Liver (tissue), 9 donors: Measurements from ENCODE around the gene NPAS2. TPM values are rescaled to one million over a fixed set of nuclear protein-coding genes. Genes with fewer than 3 reads are reported as not detected.

Experiments used
- DNase-seq: peaks from one replicate; pipeline ENCODE4 v3.0.0-alpha.2; 2017; ENCODE audit warnings: low spot score
- H3K27ac ChIP-seq, 2 donors: one replicate each; pipeline ENCODE4 v1.7.0; 2013; ENCODE audit warnings: inconsistent platforms in 2 of 2, low read length in 2 of 2, control low read depth in 1 of 2, low read depth in 1 of 2, mild to moderate bottlenecking in 1 of 2
- H3K27me3 ChIP-seq, 4 donors: one replicate each; pipeline versions ENCODE4 v1.6.1 to v1.7.0; 2013; ENCODE audit warnings: low read length in 3 of 4, inconsistent platforms in 1 of 4, mild to moderate bottlenecking in 1 of 4, moderate library complexity in 1 of 4; ENCODE audit not compliant: control insufficient read depth in 4 of 4, insufficient read depth in 4 of 4
- H3K36me3 ChIP-seq, 4 donors: one replicate each; pipeline versions ENCODE4 v1.6.1 to v1.7.0; 2013; ENCODE audit warnings: low read length in 3 of 4, mild to moderate bottlenecking in 3 of 4, low read depth in 1 of 4, moderate library complexity in 1 of 4; ENCODE audit not compliant: control insufficient read depth in 4 of 4, insufficient read depth in 3 of 4
- H3K4me1 ChIP-seq, 4 donors: one replicate each; pipeline versions ENCODE4 v1.6.1 to v1.7.0; 2013; ENCODE audit warnings: low read length in 3 of 4, mild to moderate bottlenecking in 3 of 4, moderate library complexity in 1 of 4; ENCODE audit not compliant: control insufficient read depth in 4 of 4, insufficient read depth in 4 of 4
- H3K4me3 ChIP-seq, 3 donors: one replicate each; pipeline versions ENCODE4 v1.6.1 to v1.7.0; 2013; ENCODE audit warnings: low read length in 3 of 3, control low read depth in 1 of 3, low read depth in 1 of 3, mild to moderate bottlenecking in 1 of 3
- H3K9ac ChIP-seq, 2 donors: one replicate each; pipeline ENCODE4 v1.7.0; 2013; ENCODE audit warnings: low read length in 2 of 2, mild to moderate bottlenecking in 2 of 2, moderate library complexity in 2 of 2, control low read depth in 1 of 2, low read depth in 1 of 2
- H3K9me3 ChIP-seq, 4 donors: one replicate each; pipeline versions ENCODE4 v1.6.1 to v1.7.0; 2013; ENCODE audit warnings: low read length in 3 of 4; ENCODE audit not compliant: control insufficient read depth in 4 of 4
- ATF3 ChIP-seq: IDR thresholded peaks from 2 replicates; pipeline ENCODE4 v1.6.1; 2016; ENCODE audit warnings: antibody characterized with exemption
- CTCF ChIP-seq: fragments of 150-350 bp; IDR thresholded peaks from 2 replicates; pipeline ENCODE4 v1.5.1; 2017; ENCODE audit warnings: improper control_type of control experiment, low read depth, low read length; ENCODE audit not compliant: missing input control
- EGR1 ChIP-seq, 2 donors: IDR thresholded peaks; 2 replicates each; pipeline ENCODE4 v1.6.1; 2016 to 2018; ENCODE audit warnings: antibody characterized with exemption in 2 of 2, low read depth in 2 of 2
- FOXA1 ChIP-seq: IDR thresholded peaks from 2 replicates; pipeline ENCODE4 v1.6.1; 2016; ENCODE audit warnings: antibody characterized with exemption
- FOXA2 ChIP-seq: IDR thresholded peaks from 2 replicates; pipeline ENCODE4 v1.6.1; 2016; ENCODE audit warnings: antibody characterized with exemption
- GABPA ChIP-seq, 2 donors: IDR thresholded peaks in 1 of 2; conservative IDR thresholded peaks in 1 of 2; 2 replicates each; pipeline ENCODE4 v1.6.1; 2016; ENCODE audit warnings: antibody characterized with exemption in 2 of 2, mild to moderate bottlenecking in 1 of 2, moderate library complexity in 1 of 2
- HNF4A ChIP-seq, 2 donors: conservative IDR thresholded peaks; 2 replicates each; pipeline ENCODE4 v1.6.1; 2016; ENCODE audit warnings: antibody characterized with exemption in 2 of 2, mild to moderate bottlenecking in 2 of 2
- HNF4G ChIP-seq: IDR thresholded peaks from 2 replicates; pipeline ENCODE4 v1.6.1; 2016; ENCODE audit warnings: antibody characterized with exemption
- MAX ChIP-seq: IDR thresholded peaks from 2 replicates; pipeline ENCODE4 v1.6.1; 2016; ENCODE audit warnings: antibody characterized with exemption
- NR2F2 ChIP-seq: IDR thresholded peaks from 2 replicates; pipeline ENCODE4 v1.6.1; 2016; ENCODE audit warnings: antibody characterized with exemption
- RAD21 ChIP-seq, 2 donors: IDR thresholded peaks; 2 replicates each; pipeline ENCODE4 v1.6.1; 2016; ENCODE audit warnings: antibody characterized with exemption in 2 of 2, mild to moderate bottlenecking in 2 of 2
- REST ChIP-seq: IDR thresholded peaks from 2 replicates; pipeline ENCODE4 v1.6.1; 2016; ENCODE audit warnings: antibody characterized with exemption, mild to moderate bottlenecking
- RXRA ChIP-seq, 2 donors: IDR thresholded peaks; 2 replicates each; pipeline ENCODE4 v1.6.1; 2017 to 2018; ENCODE audit warnings: antibody characterized with exemption in 2 of 2, mild to moderate bottlenecking in 1 of 2
- SP1 ChIP-seq: IDR thresholded peaks from 2 replicates; pipeline ENCODE4 v1.6.1; 2018; ENCODE audit warnings: antibody characterized with exemption, mild to moderate bottlenecking
- TAF1 ChIP-seq: conservative IDR thresholded peaks from 2 replicates; pipeline ENCODE4 v1.6.1; 2016; ENCODE audit warnings: antibody characterized with exemption, mild to moderate bottlenecking
- YY1 ChIP-seq: IDR thresholded peaks from 2 replicates; pipeline ENCODE4 v1.6.1; 2016; ENCODE audit warnings: antibody characterized with exemption, mild to moderate bottlenecking
- WGBS: extraction: QIAGEN DNeasy Blood & Tissue Kit; methylation state at CpG from one replicate; pipeline ENCODE4 v1.1.7; 2013; 5-methylcytosine and 5-hydroxymethylcytosine counted together
- polyA plus RNA-seq, 2 donors: library from polyadenylated mRNA; stranded (reverse) in 1 of 2; unstranded in 1 of 2; fragments of 200-250 nt in 1 of 2; fragments of >200 nt in 1 of 2; fragmentation: Nextera tagmentation in 1 of 2; extraction: Ambion mirVana in 1 of 2; gene quantifications; one replicate each; pipeline versions ENCODE4 v1.2.1 to v1.2.3, GENCODE V29; 2013 to 2015
- total RNA-seq, 2 donors: library from RNA; depleted of rRNA; stranded (reverse); fragments of >200 nt; gene quantifications; one replicate each; pipeline ENCODE4 v1.2.3, GENCODE V29; 2014
- TF ChIP-seq, protein P1 (sequence below): IDR thresholded peaks from 2 replicates; pipeline ENCODE4 v1.6.1; 2016; ENCODE audit warnings: antibody characterized with exemption
- donor health status: healthy.
- donor health status: healthy.
- donor health status: healthy.
- donor health status: healthy.
- donor health status: healthy.

NPAS2 gene
- total and polyA plus RNA-seq, 4 donors, result 0.33 to 24.3 (median 6.6) TPM

- Histone ChIP-seq H3K4me3 (no peak overlapping the region), H3K9ac (no peak overlapping the region), H3K9me3 (no peaks in the 10 kb centered on the region), H3K4me1 (no peaks in the 10 kb centered on the region), H3K36me3 (peaks cover 0 to 2% (median 2%) of the 10 kb centered on the region in 4 donors), H3K27ac (no peak overlapping the region), H3K27me3 (no peaks in the 10 kb centered on the region)
- WGBS, result 84% methylated on average over 11 of the region's 11 CpGs
- TF ChIP-seq EGR1 (IDR thresholded peaks at IDR 0.05; ENCODE audit: low read depth in 2 of 2) (no peak), TAF1 (no peak), NR2F2 (no peak), HNF4A (conservative IDR thresholded peaks at IDR 0.05) (no peak), MAX (no peak), FOXA2 (no peak), YY1 (no peak)
- TF ChIP-seq, protein P1, sequence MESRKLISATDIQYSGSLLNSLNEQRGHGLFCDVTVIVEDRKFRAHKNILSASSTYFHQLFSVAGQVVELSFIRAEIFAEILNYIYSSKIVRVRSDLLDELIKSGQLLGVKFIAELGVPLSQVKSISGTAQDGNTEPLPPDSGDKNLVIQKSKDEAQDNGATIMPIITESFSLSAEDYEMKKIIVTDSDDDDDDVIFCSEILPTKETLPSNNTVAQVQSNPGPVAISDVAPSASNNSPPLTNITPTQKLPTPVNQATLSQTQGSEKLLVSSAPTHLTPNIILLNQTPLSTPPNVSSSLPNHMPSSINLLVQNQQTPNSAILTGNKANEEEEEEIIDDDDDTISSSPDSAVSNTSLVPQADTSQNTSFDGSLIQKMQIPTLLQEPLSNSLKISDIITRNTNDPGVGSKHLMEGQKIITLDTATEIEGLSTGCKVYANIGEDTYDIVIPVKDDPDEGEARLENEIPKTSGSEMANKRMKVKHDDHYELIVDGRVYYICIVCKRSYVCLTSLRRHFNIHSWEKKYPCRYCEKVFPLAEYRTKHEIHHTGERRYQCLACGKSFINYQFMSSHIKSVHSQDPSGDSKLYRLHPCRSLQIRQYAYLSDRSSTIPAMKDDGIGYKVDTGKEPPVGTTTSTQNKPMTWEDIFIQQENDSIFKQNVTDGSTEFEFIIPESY, result no peak
- DNase-seq, result no peak
Measured at GRCh38 chr2:100964681-100965169, 144.8 kb downstream of the NPAS2 start.

DNA sequence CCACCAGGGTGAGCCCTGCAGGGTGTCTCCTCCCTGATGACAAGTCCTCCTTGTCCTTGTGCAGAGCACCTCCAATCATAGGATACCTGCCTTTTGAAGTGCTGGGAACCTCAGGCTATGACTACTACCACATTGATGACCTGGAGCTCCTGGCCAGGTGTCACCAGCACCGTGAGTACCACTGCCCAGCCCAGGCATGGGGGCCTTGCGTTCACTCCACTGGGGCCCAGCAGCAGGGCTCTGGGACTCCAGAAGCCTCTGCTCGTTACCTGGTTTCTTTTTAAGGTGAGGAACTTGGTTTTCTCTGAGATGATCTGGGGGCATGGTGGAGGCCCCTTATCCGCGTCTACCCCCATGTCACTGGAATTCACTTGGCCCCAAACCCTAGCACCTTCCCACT lies 145.7 kb downstream of the NPAS2 start:
- H3K9me3 ChIP-seq, result no peaks in the 10 kb centered on the region
- H3K4me3 ChIP-seq, result no peak overlapping the region
- 96% methylated on average over 5 of the region's 5 CpGs for WGBS
- H3K36me3 ChIP-seq, result peaks cover 0 to 7% (median 2%) of the 10 kb centered on the region in 4 donors
- no peak overlapping the region for H3K27ac ChIP-seq
- H3K4me1 ChIP-seq, result no peaks in the 10 kb centered on the region
- no peaks in the 10 kb centered on the region for H3K27me3 ChIP-seq
- TF ChIP-seq REST (no peak), TAF1 (no peak), ATF3 (no peak), HNF4A (conservative IDR thresholded peaks at IDR 0.05) (no peak), RXRA (IDR thresholded peaks at IDR 0.05) (no peak), YY1 (no peak), HNF4G (no peak), FOXA1 (no peak), CTCF (no peak), GABPA (IDR thresholded peaks at IDR 0.05 in 1 of 2, conservative IDR thresholded peaks at IDR 0.05 in 1 of 2) (no peak), NR2F2 (no peak), SP1 (no peak), MAX (no peak), EGR1 (IDR thresholded peaks at IDR 0.05; ENCODE audit: low read depth in 2 of 2) (no peak), FOXA2 (no peak), RAD21 (IDR thresholded peaks at IDR 0.05) (no peak)
- TF ChIP-seq, protein P1, result no peak
- H3K9ac ChIP-seq, result no peak overlapping the region
- no peak for DNase-seq
